GM20000 (cell line): Measurements from ENCODE around the gene ASCC3.

Experiments
- DNase-seq: peaks from one replicate; pipeline ENCODE4 v3.0.0; 2012; ENCODE audit warnings: low spot score
- TF ChIP-seq, protein P1 (sequence below): IDR thresholded peaks from 2 replicates; pipeline ENCODE4 v1.5.1; 2012; ENCODE audit warnings: mild to moderate bottlenecking, control low read depth; ENCODE audit errors: extremely low read depth, missing control alignments

ASCC3 gene

DNA sequence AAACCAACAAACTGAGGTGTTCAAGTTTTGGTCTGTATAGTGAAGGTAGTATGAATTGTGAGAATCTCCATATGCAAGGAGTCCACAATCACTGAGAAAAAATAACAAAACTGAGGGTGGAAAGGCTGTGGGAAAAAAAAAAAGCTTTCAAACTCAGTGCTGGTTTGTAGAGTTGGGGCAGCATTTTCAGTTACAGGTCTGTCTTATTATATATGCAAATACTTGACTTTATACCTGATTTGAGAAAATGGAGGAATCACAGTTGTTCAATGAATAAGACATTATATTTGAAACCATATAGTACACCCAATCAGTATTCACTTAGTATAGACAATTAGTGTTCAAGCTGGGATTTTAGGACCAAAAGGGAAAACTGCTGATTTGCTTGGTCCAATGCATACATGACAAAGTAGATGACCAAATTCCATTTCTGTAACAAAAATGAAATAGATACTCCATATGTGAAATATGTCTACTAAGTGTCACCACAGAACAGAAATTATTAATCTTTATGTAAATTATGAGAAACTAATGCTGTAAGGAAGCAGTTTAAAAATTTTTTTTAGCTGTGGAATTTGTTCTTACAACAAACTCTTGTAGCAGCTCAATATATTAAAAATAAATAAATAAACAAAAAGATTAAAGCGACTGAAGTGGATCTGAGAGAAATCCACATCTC, 187.7 kb downstream of the ASCC3 start:
- DNase-seq: no peak
- TF ChIP-seq, protein P1, sequence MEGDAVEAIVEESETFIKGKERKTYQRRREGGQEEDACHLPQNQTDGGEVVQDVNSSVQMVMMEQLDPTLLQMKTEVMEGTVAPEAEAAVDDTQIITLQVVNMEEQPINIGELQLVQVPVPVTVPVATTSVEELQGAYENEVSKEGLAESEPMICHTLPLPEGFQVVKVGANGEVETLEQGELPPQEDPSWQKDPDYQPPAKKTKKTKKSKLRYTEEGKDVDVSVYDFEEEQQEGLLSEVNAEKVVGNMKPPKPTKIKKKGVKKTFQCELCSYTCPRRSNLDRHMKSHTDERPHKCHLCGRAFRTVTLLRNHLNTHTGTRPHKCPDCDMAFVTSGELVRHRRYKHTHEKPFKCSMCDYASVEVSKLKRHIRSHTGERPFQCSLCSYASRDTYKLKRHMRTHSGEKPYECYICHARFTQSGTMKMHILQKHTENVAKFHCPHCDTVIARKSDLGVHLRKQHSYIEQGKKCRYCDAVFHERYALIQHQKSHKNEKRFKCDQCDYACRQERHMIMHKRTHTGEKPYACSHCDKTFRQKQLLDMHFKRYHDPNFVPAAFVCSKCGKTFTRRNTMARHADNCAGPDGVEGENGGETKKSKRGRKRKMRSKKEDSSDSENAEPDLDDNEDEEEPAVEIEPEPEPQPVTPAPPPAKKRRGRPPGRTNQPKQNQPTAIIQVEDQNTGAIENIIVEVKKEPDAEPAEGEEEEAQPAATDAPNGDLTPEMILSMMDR: no peak

DNA sequence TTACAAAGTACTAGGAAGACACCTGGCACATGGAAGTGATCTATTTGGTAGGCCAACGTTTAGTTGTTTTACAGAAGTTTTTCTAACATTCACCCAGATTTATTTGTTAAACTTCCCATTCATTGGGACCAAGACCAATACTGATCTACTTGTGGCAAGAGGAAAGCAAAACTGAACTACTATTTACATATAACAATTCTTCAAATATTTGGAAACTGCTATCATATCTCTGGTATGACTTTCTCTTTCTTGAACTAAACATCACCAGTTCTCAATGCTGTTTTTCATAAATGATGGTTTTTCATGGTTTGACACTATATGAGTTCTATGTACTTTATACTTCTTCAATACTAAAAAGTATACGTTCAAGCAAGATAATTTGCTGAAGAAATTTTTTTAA, 189.2 kb downstream of the ASCC3 start:
- TF ChIP-seq, protein P1: no peak
- no peak for DNase-seq

DNA sequence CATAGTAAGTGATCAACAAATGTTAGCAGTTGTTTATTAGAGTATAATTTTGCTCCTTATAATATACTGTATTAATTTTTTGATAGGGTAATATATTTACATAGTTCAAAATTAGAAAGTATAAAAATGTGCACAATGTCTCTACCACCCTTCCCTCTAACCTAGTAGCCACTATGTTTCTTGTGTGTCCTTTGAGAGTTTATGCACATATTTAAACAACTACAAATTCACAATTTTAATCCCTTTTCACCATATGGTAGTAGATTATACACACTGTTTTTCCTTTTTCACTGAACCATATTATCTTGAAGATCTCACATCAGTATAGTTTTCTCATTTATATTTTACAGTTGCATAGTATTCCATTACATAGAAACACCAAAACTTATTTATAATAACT, 194.9 kb downstream of the ASCC3 start:
- no peak for DNase-seq
- TF ChIP-seq, protein P1: no peak

DNA sequence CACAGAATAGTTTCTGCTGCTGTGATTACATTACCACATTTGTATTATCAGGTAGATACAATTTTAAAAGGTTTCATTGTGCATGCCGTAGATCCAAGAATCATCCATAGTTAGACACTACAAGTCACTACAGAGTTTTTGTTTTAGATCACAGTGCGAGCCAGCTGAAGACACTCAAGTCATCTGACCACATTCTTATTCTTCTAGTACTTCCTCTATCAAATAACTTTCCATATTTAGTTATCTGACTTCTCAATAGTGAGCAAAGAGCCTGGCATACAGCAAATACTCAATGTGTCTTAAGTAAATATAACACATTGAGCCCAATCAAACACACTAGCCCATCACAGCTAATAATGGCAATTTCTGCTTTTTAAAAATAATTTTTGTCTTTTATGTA, 195.4 kb downstream of the ASCC3 start:
- TF ChIP-seq, protein P1: no peak
- DNase-seq: no peak

DNA sequence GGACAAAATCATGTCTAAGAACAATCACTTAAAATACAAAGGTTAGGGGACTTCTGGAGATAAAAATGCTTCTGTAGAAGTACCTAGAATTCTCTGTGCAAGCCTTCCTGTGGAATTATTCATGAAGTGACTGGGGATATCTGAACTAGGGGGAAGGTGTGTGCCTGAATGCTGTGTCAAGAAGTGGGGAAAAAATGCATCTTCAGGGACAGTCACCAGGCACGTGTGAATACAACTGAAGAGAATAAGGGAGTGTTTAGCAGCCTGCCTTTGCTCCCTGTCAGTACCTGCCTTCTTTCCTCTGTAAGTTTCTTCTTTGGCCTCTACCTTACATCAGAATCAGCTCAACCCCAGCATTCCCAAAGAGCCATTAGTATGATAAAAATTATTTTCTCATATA, 201.0 kb downstream of the ASCC3 start:
- no peak for DNase-seq
- TF ChIP-seq, protein P1: no peak

DNA sequence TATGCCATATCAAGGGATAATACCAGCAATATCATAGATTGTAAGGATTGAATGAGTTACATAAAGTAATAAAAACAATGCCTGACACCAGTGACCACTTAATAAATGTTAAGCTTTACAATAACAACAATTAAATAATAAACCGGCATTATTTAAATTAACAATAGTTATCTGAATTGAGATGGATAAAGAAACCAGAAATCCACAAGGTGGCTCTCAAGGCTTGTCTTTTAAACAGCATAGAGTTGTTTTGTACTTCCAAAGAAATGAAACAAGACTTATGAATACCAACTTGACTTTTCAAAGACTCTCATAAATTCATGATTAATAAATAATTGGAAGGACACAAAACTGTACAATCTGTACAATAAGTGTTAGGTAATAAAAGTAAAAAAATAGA, 203.1 kb downstream of the ASCC3 start:
- TF ChIP-seq, protein P1: no peak

DNA sequence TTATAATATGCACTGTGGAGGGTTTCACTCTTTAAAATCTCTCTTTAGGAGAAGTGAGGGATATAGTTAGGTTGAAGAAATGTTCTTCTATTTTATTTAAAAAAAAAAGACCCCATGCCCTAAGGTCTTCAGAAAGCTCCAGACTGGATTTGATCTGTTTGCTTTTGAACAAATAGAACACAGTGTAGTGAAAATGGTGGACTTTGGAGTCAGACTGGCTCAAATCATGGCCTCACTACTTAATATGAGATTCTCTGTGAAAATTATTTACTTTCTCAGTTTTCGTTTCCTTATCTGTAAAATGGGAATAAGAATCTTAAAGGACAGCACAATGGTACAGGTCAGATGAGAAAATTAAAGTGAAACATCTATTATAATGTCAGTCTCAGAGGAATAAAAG, 203.9 kb downstream of the ASCC3 start:
- DNase-seq: no peak
- TF ChIP-seq, protein P1: no peak

More for the DNA sequence above, 203.1 kb downstream of the ASCC3 start:
- DNase-seq: no peak
